Nephron (organoid): ENCODE results near the gene KCTD17.

Source experiments
- H3K27ac Mint-ChIP-seq, 3 experiments: 2 replicates each; pipeline ENCODE4 v1.8.0; 2020; ENCODE audit warnings: mixed read lengths in 3 of 3, mild to moderate bottlenecking in 2 of 3, moderate library complexity in 1 of 3
- H3K27me3 Mint-ChIP-seq: 2 replicates; pipeline ENCODE4 v1.8.0; 2021; ENCODE audit warnings: low read depth, mild to moderate bottlenecking, moderate library complexity, mixed read lengths
- H3K36me3 Mint-ChIP-seq: 2 replicates; pipeline ENCODE4 v1.8.0; 2020; ENCODE audit warnings: low read depth, mixed read lengths
- H3K4me1 Mint-ChIP-seq: 2 replicates; pipeline ENCODE4 v1.8.0; 2020; ENCODE audit warnings: mixed read lengths
- H3K4me3 Mint-ChIP-seq, 3 experiments: 2 replicates each; pipeline ENCODE4 v1.8.0; 2020; ENCODE audit warnings: mild to moderate bottlenecking in 3 of 3, mixed read lengths in 3 of 3, moderate library complexity in 2 of 3
- H3K9me3 Mint-ChIP-seq: 2 replicates; pipeline ENCODE4 v1.8.0; 2020; ENCODE audit warnings: mixed read lengths
- CTCF ChIP-seq, 3 experiments: fragments of 200-600 bp; sonication (generic); IDR thresholded peaks; one replicate each; pipeline ENCODE4 v1.5.0; 2021; ENCODE audit warnings: antibody characterized with exemption in 3 of 3; ENCODE audit not compliant: unreplicated experiment in 3 of 3

KCTD17 gene

GRCh38 chr22:37105154-37105553, 53.6 kb downstream of the KCTD17 start:
- H3K4me1 Mint-ChIP-seq: peaks cover 5% of the 10 kb centered on the region
- no peaks in the 10 kb centered on the region for H3K36me3 Mint-ChIP-seq
- no peak overlapping the region for H3K27ac Mint-ChIP-seq
- H3K9me3 Mint-ChIP-seq: no peaks in the 10 kb centered on the region
- H3K27me3 Mint-ChIP-seq: peaks cover 20% of the 10 kb centered on the region
- no peak for TF ChIP-seq CTCF (IDR thresholded peaks at IDR 0.05; ENCODE audit: unreplicated experiment in 3 of 3)
- no peak overlapping the region for H3K4me3 Mint-ChIP-seq

GRCh38 chr22:37105990-37106389, 54.4 kb downstream of the KCTD17 start:
- H3K4me3 Mint-ChIP-seq: no peak overlapping the region
- H3K36me3 Mint-ChIP-seq: no peaks in the 10 kb centered on the region
- peaks cover 18% of the 10 kb centered on the region for H3K27me3 Mint-ChIP-seq
- TF ChIP-seq CTCF (IDR thresholded peaks at IDR 0.05; ENCODE audit: unreplicated experiment in 3 of 3): no peak
- no peak overlapping the region for H3K27ac Mint-ChIP-seq
- peaks cover 5% of the 10 kb centered on the region for H3K4me1 Mint-ChIP-seq
- H3K9me3 Mint-ChIP-seq: no peaks in the 10 kb centered on the region

- no peak overlapping the region for H3K4me3 Mint-ChIP-seq
- no peaks in the 10 kb centered on the region for H3K9me3 Mint-ChIP-seq
- H3K36me3 Mint-ChIP-seq: no peaks in the 10 kb centered on the region
- H3K27ac Mint-ChIP-seq: peak overlapping the region in 1 of 3 experiments; percentile 21
- peaks cover 5% of the 10 kb centered on the region for H3K4me1 Mint-ChIP-seq
- peaks cover 21% of the 10 kb centered on the region for H3K27me3 Mint-ChIP-seq
- no peak for TF ChIP-seq CTCF (IDR thresholded peaks at IDR 0.05; ENCODE audit: unreplicated experiment in 3 of 3)
These were observed 56.5 kb downstream of the KCTD17 start for GRCh38 chr22:37107816-37108621.

GRCh38 chr22:37109242-37109917, 57.8 kb downstream of the KCTD17 start, which contains the start of gene TMPRSS6:
TSS of gene TMPRSS6 (minus strand) at chr22:37109713. CDS start at chr22:37103417, 6,296 bp downstream.
- Mint-ChIP-seq H3K4me3 (no peak within 1 kb of the TSS), H3K27ac (no peak within 1 kb of the TSS), H3K36me3 (no peaks in the 10 kb centered on the region), H3K4me1 (peaks cover 5% of the 10 kb centered on the region), H3K27me3 (peaks cover 23% of the 10 kb centered on the region), H3K9me3 (no peaks in the 10 kb centered on the region)
- TF ChIP-seq CTCF (IDR thresholded peaks at IDR 0.05; ENCODE audit: unreplicated experiment in 3 of 3): no peak

GRCh38 chr22:37111156-37111717, 59.7 kb downstream of the KCTD17 start:
- Mint-ChIP-seq H3K4me1 (peaks cover 5% of the 10 kb centered on the region), H3K36me3 (no peaks in the 10 kb centered on the region), H3K27me3 (peaks cover 29% of the 10 kb centered on the region), H3K27ac (no peak overlapping the region), H3K9me3 (no peaks in the 10 kb centered on the region), H3K4me3 (no peak overlapping the region)
- no peak for TF ChIP-seq CTCF (IDR thresholded peaks at IDR 0.05; ENCODE audit: unreplicated experiment in 3 of 3)
